ENCODE measurements around the gene WDR91.

WDR91 gene

DNA sequence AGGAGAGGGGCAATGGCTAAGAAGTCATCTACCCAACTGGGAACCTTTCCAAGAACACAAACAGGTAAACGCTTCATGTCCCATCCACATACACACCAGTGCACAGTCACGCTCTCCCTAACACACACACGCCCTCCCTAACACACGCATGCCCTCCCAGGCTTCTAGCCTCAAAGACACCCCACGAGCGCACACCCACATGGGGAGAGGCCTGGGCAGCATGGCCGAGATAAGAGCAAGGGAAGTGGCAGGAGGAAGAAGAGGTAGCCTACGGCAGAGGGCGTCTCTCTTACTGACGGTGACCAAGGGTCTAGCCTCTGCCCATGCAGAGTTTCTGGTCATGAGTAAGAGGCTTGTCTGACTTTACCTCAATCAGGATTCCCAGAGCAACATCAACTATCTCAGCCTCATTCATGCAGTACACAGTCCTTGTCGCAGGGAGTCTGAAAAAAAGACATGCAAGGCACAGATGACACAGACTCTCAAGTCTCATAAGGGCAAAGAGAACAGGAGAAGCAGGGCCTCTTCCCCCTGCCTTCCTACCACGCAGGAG is 43.9 kb downstream of the WDR91 start:
- Histone ChIP-seq H2AFZ (ENCODE audit: insufficient read depth, low read length, poor library complexity) (no peak overlapping the region), H3K79me1 (ENCODE audit: low read length) (peaks cover 16% of the 10 kb centered on the region), H4K91ac (ENCODE audit: low read depth, low read length) (no peak overlapping the region), H3K4me2 (ENCODE audit: low read length) (no peak overlapping the region), H3K23ac (ENCODE audit: low read length) (no peak overlapping the region), H3K9ac (ENCODE audit: low read length) (no peak overlapping the region), H3K14ac (ENCODE audit: low read length) (no peak overlapping the region), H3K4me1 (ENCODE audit: control insufficient read depth in 1 of 2, insufficient read depth in 2 of 2, low read length in 2 of 2) (peaks cover 11 to 12% of the 10 kb centered on the region in 2 experiments), H4K8ac (ENCODE audit: low read depth, low read length) (no peak overlapping the region), H3K36me3 (ENCODE audit: control insufficient read depth in 1 of 2, insufficient read depth in 2 of 2, low read length in 2 of 2) (peaks cover 43 to 46% of the 10 kb centered on the region in 2 experiments), H3K27ac (ENCODE audit: low read depth, low read length) (no peak overlapping the region), H3K9me3 (ENCODE audit: insufficient read depth, low read depth, low read length) (no peaks in the 10 kb centered on the region), H4K12ac (ENCODE audit: low read depth, low read length) (no peak overlapping the region), H2AK5ac (ENCODE audit: low read length) (no peak overlapping the region), H2BK120ac (ENCODE audit: insufficient read depth, low read length, poor library complexity) (no peak overlapping the region), H2BK12ac (ENCODE audit: low read length) (no peak overlapping the region), H3K4ac (ENCODE audit: low read depth, low read length) (no peak overlapping the region), H3K79me2 (ENCODE audit: control insufficient read depth, insufficient read depth, low read length, poor library complexity) (peaks cover 8% of the 10 kb centered on the region), H2BK5ac (ENCODE audit: low read depth, low read length, poor library complexity) (no peak overlapping the region), H3K4me3 (ENCODE audit: low read depth, low read length) (no peak overlapping the region), H3K27me3 (ENCODE audit: insufficient read depth, low read length) (no peaks in the 10 kb centered on the region), H3K18ac (ENCODE audit: low read length) (no peak overlapping the region)
- no peak for DNase-seq
- WGBS (ENCODE audit: extremely low coverage, insufficient coverage, insufficient read length) = no CpG with 5 or more reads among the region's 12 CpGs

DNA sequence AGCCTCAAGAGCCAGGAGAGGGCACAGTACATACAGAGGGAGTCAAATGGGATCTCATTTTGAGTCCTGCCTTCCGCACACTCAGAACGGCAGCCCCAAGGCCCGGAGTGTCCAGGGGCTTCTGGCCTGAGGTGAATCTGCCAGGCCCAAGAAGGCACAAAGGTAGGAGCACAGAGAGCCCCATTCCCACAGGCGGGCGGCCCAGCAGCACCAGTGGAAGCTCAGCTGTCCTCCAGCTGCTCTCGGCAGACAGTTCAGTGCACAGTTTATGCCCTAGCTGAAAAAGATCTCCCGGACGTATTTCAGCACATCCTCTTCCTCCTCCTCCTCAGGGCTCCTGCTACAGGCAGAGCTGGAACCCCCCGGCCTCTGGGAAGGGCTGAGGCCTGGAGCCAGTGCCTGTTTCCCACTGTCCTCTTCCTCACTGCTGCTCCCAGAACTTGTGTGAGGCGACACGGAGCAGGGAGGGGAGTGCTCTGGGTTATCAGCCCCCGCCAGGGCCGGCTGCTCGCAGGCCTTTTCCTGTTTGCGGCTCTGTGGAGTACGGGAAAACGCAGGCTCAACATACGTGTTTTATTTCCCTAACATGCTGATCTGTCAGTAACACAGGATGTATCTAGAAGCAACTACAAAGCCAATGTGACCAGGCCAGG is 44.9 kb downstream of the WDR91 start:
- no peak overlapping the region for H2AK5ac ChIP-seq (ENCODE audit: low read length)

DNA sequence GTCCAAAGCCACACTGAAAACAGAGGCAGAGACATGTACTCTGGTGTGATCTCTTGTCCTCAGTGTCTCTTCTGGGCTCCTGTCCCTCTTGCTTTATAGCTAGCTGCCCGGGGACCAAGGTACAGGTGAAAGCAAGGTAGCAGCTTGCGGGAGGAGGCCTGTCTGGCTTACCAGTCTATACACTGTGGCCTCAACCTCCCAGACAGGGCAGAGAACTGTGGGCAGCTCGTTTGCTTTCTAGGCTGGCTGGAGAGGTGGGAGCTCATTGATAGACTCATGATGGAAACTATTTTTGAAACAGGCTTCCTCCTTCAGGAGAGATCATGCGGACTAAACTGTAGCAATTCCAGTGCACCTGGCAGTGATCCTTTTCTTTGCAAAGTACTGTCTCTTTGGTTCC is 45.5 kb downstream of the WDR91 start:
- Histone ChIP-seq H3K4me1 (ENCODE audit: control insufficient read depth in 1 of 2, insufficient read depth in 2 of 2, low read length in 2 of 2) (peaks cover 9% of the 10 kb centered on the region in 2 experiments), H3K23ac (ENCODE audit: low read length) (no peak overlapping the region), H4K91ac (ENCODE audit: low read depth, low read length) (no peak overlapping the region), H2BK12ac (ENCODE audit: low read length) (no peak overlapping the region), H3K9ac (ENCODE audit: low read length) (no peak overlapping the region), H3K18ac (ENCODE audit: low read length) (no peak overlapping the region), H3K27me3 (ENCODE audit: insufficient read depth, low read length) (no peaks in the 10 kb centered on the region), H3K36me3 (ENCODE audit: control insufficient read depth in 1 of 2, insufficient read depth in 2 of 2, low read length in 2 of 2) (peaks cover 43 to 46% of the 10 kb centered on the region in 2 experiments), H3K4me3 (ENCODE audit: low read depth, low read length) (no peak overlapping the region), H3K9me3 (ENCODE audit: insufficient read depth, low read depth, low read length) (peaks cover 5% of the 10 kb centered on the region), H3K14ac (ENCODE audit: low read length) (no peak overlapping the region), H2AFZ (ENCODE audit: insufficient read depth, low read length, poor library complexity) (no peak overlapping the region), H3K79me2 (ENCODE audit: control insufficient read depth, insufficient read depth, low read length, poor library complexity) (peaks cover 8% of the 10 kb centered on the region), H2BK5ac (ENCODE audit: low read depth, low read length, poor library complexity) (no peak overlapping the region), H3K4ac (ENCODE audit: low read depth, low read length) (no peak overlapping the region), H2AK5ac (ENCODE audit: low read length) (no peak overlapping the region), H3K79me1 (ENCODE audit: low read length) (peaks cover 11% of the 10 kb centered on the region), H3K27ac (ENCODE audit: low read depth, low read length) (no peak overlapping the region), H3K4me2 (ENCODE audit: low read length) (no peak overlapping the region), H4K8ac (ENCODE audit: low read depth, low read length) (no peak overlapping the region), H2BK120ac (ENCODE audit: insufficient read depth, low read length, poor library complexity) (no peak overlapping the region), H4K12ac (ENCODE audit: low read depth, low read length) (no peak overlapping the region)
- no peak for DNase-seq
- WGBS (ENCODE audit: extremely low coverage, insufficient coverage, insufficient read length) = no CpG with 5 or more reads among the region's 4 CpGs

More for the DNA sequence above, 44.9 kb downstream of the WDR91 start:
- H3K27ac ChIP-seq (ENCODE audit: low read depth, low read length) = no peak overlapping the region
- H4K12ac ChIP-seq (ENCODE audit: low read depth, low read length) = no peak overlapping the region
- H3K9me3 ChIP-seq (ENCODE audit: insufficient read depth, low read depth, low read length) = peaks cover 5% of the 10 kb centered on the region
- no peak overlapping the region for H3K9ac ChIP-seq (ENCODE audit: low read length)
- H2BK12ac ChIP-seq (ENCODE audit: low read length) = no peak overlapping the region
- H3K4me2 ChIP-seq (ENCODE audit: low read length) = no peak overlapping the region
- DNase-seq = no peak
- H3K14ac ChIP-seq (ENCODE audit: low read length) = no peak overlapping the region
- no peak overlapping the region for H3K23ac ChIP-seq (ENCODE audit: low read length)
- H4K8ac ChIP-seq (ENCODE audit: low read depth, low read length) = no peak overlapping the region
- H2AFZ ChIP-seq (ENCODE audit: insufficient read depth, low read length, poor library complexity) = no peak overlapping the region
- H3K79me2 ChIP-seq (ENCODE audit: control insufficient read depth, insufficient read depth, low read length, poor library complexity) = peaks cover 8% of the 10 kb centered on the region
- H4K91ac ChIP-seq (ENCODE audit: low read depth, low read length) = no peak overlapping the region
- H3K4me1 ChIP-seq (ENCODE audit: control insufficient read depth in 1 of 2, insufficient read depth in 2 of 2, low read length in 2 of 2) = peaks cover 7 to 8% of the 10 kb centered on the region in 2 experiments
- H3K4ac ChIP-seq (ENCODE audit: low read depth, low read length) = no peak overlapping the region
- no peaks in the 10 kb centered on the region for H3K27me3 ChIP-seq (ENCODE audit: insufficient read depth, low read length)
- no peak overlapping the region for H3K18ac ChIP-seq (ENCODE audit: low read length)
- H3K4me3 ChIP-seq (ENCODE audit: low read depth, low read length) = no peak overlapping the region
- peaks cover 12% of the 10 kb centered on the region for H3K79me1 ChIP-seq (ENCODE audit: low read length)
- peaks cover 43 to 46% of the 10 kb centered on the region in 2 experiments for H3K36me3 ChIP-seq (ENCODE audit: control insufficient read depth in 1 of 2, insufficient read depth in 2 of 2, low read length in 2 of 2)
- H2BK5ac ChIP-seq (ENCODE audit: low read depth, low read length, poor library complexity) = no peak overlapping the region
- no CpG with 5 or more reads among the region's 18 CpGs for WGBS (ENCODE audit: extremely low coverage, insufficient coverage, insufficient read length)
- H2BK120ac ChIP-seq (ENCODE audit: insufficient read depth, low read length, poor library complexity) = no peak overlapping the region

DNA sequence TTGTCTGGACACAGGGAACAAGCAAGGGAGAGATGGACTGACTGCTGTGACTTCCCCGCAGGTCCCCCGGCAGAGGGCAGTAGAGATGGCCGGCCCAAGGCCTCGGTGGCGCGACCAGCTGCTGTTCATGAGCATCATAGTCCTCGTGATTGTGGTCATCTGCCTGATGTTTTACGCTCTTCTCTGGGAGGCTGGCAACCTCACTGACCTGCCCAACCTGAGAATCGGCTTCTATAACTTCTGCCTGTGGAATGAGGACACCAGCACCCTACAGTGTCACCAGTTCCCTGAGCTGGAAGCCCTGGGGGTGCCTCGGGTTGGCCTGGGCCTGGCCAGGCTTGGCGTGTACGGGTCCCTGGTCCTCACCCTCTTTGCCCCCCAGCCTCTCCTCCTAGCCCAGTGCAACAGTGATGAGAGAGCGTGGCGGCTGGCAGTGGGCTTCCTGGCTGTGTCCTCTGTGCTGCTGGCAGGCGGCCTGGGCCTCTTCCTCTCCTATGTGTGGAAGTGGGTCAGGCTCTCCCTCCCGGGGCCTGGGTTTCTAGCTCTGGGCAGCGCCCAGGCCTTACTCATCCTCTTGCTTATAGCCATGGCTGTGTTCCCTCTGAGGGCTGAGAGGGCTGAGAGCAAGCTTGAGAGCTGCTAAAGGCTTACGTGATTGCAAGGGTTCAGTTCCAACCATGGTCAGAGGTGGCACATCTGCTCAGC is 46.8 kb downstream of the WDR91 start:
- Histone ChIP-seq H3K36me3 (ENCODE audit: control insufficient read depth in 1 of 2, insufficient read depth in 2 of 2, low read length in 2 of 2) (peaks cover 43 to 46% of the 10 kb centered on the region in 2 experiments), H2AK5ac (ENCODE audit: low read length) (no peak overlapping the region), H3K4me2 (ENCODE audit: low read length) (no peak overlapping the region), H2BK12ac (ENCODE audit: low read length) (no peak overlapping the region), H4K91ac (ENCODE audit: low read depth, low read length) (no peak overlapping the region), H4K8ac (ENCODE audit: low read depth, low read length) (no peak overlapping the region), H2AFZ (ENCODE audit: insufficient read depth, low read length, poor library complexity) (no peak overlapping the region), H3K9me3 (ENCODE audit: insufficient read depth, low read depth, low read length) (peaks cover 6% of the 10 kb centered on the region), H3K23ac (ENCODE audit: low read length) (no peak overlapping the region), H3K4me1 (ENCODE audit: control insufficient read depth in 1 of 2, insufficient read depth in 2 of 2, low read length in 2 of 2) (peaks cover 9 to 13% of the 10 kb centered on the region in 2 experiments), H3K14ac (ENCODE audit: low read length) (no peak overlapping the region), H3K18ac (ENCODE audit: low read length) (no peak overlapping the region), H3K27me3 (ENCODE audit: insufficient read depth, low read length) (no peaks in the 10 kb centered on the region), H3K79me2 (ENCODE audit: control insufficient read depth, insufficient read depth, low read length, poor library complexity) (no peaks in the 10 kb centered on the region), H3K9ac (ENCODE audit: low read length) (no peak overlapping the region), H3K27ac (ENCODE audit: low read depth, low read length) (no peak overlapping the region), H2BK5ac (ENCODE audit: low read depth, low read length, poor library complexity) (no peak overlapping the region), H2BK120ac (ENCODE audit: insufficient read depth, low read length, poor library complexity) (no peak overlapping the region), H3K4me3 (ENCODE audit: low read depth, low read length) (no peak overlapping the region), H3K79me1 (ENCODE audit: low read length) (no peaks in the 10 kb centered on the region), H3K4ac (ENCODE audit: low read depth, low read length) (no peak overlapping the region), H4K12ac (ENCODE audit: low read depth, low read length) (no peak overlapping the region)
- WGBS (ENCODE audit: extremely low coverage, insufficient coverage, insufficient read length) = no CpG with 5 or more reads among the region's 18 CpGs
- DNase-seq = peak; percentile 83 to 89

All from trophoblast cell (in vitro differentiated cells and primary cell).